SK-N-SH (cell line): ENCODE results near the gene INTU. TPM values are rescaled to one million over a fixed set of nuclear protein-coding genes. Genes with fewer than 3 reads are reported as not detected.

Experiments
- CTCF ChIA-PET: fragments of 300-600, 350-600 bp; formaldehyde crosslinking; extraction: SDS; loops from one replicate; lab custom pipeline; 2021; lab: Yijun Ruan, JAX
- POLR2A ChIA-PET: fragments of 350-600 bp; sonication (Branson Sonifier 250); formaldehyde crosslinking; extraction: SDS; loops from one replicate; lab custom pipeline; 2020; ENCODE audit warnings: antibody characterized with exemption, inconsistent platforms; lab: Yijun Ruan, JAX
- DNase-seq: peaks from one replicate; pipeline ENCODE4 v3.0.0; 2012
- H2AFZ ChIP-seq: fragments of 200-600 bp; sonication (generic); 2 replicates; pipeline ENCODE4 v1.8.1; 2016; ENCODE audit warnings: antibody characterized with exemption, mild to moderate bottlenecking, low read depth
- H3F3A ChIP-seq: fragments of 200-600 bp; sonication (generic); replicated peaks from 2 replicates; pipeline ENCODE3; 2016; ENCODE audit warnings: antibody characterized with exemption, mild to moderate bottlenecking; ENCODE audit not compliant: insufficient read depth
- H3K27ac ChIP-seq, 2 experiments: fragments of 200-500 bp in 1 of 2; fragments of 200-600 bp in 1 of 2; sonication (Bioruptor generic) in 1 of 2; sonication (generic), shearing (Covaris generic) in 1 of 2; 2 replicates each; pipeline versions ENCODE4 v1.5.1 to v1.6.1; 2014 to 2016; ENCODE audit warnings: low read depth in 2 of 2, inconsistent platforms in 1 of 2, low read length in 1 of 2, mild to moderate bottlenecking in 1 of 2, mixed read lengths in 1 of 2
- H3K27me3 ChIP-seq: fragments of 200-600 bp; sonication (generic), shearing (Covaris generic); 2 replicates; pipeline ENCODE4 v1.6.1; 2016; ENCODE audit warnings: mixed run types; ENCODE audit not compliant: insufficient read depth
- H3K36me3 ChIP-seq, 2 experiments: fragments of 200-500 bp in 1 of 2; fragments of 200-600 bp in 1 of 2; sonication (Bioruptor generic) in 1 of 2; sonication (generic) in 1 of 2; replicated peaks in 1 of 2; 2 replicates each; pipeline versions ENCODE3 to v1.5.1; 2014 to 2016; ENCODE audit warnings: low read length in 1 of 2, mild to moderate bottlenecking in 1 of 2; ENCODE audit not compliant: insufficient read depth in 2 of 2, control insufficient read depth in 1 of 2
- H3K4me1 ChIP-seq, 2 experiments: fragments of 200-500 bp in 1 of 2; fragments of 200-600 bp in 1 of 2; sonication (Bioruptor generic) in 1 of 2; sonication (generic), shearing (Covaris generic) in 1 of 2; 2 replicates each; pipeline versions ENCODE4 v1.5.1 to v1.6.1; 2014 to 2016; ENCODE audit warnings: low read depth in 1 of 2, low read length in 1 of 2, mixed run types in 1 of 2; ENCODE audit not compliant: insufficient read depth in 2 of 2, control insufficient read depth in 1 of 2
- H3K4me2 ChIP-seq: fragments of 200-600 bp; sonication (generic), shearing (Covaris generic); 2 replicates; pipeline ENCODE4 v1.6.1; 2017; ENCODE audit warnings: mixed run types
- H3K4me3 ChIP-seq, 2 experiments: fragments of 200-500 bp in 1 of 2; fragments of 200-600 bp in 1 of 2; sonication (Bioruptor generic) in 1 of 2; sonication (generic), shearing (Covaris generic) in 1 of 2; 2 replicates each; pipeline versions ENCODE4 v1.5.1 to v1.8.1; 2014 to 2016; ENCODE audit warnings: low read depth in 2 of 2, inconsistent platforms in 1 of 2, low read length in 1 of 2, mild to moderate bottlenecking in 1 of 2, mixed read lengths in 1 of 2, moderate library complexity in 1 of 2
- H3K79me2 ChIP-seq: fragments of 200-600 bp; sonication (generic); 2 replicates; pipeline ENCODE4 v1.8.1; 2017; ENCODE audit warnings: mild to moderate bottlenecking; ENCODE audit not compliant: insufficient read depth
- H3K9ac ChIP-seq: fragments of 200-600 bp; sonication (generic); 2 replicates; pipeline ENCODE4 v1.6.1; 2017; ENCODE audit warnings: mixed run types
- H3K9me2 ChIP-seq: fragments of 200-600 bp; sonication (generic); 2 replicates; pipeline ENCODE4 v1.6.1; 2017; ENCODE audit warnings: mixed run types
- H3K9me3 ChIP-seq: fragments of 200-600 bp; sonication (generic); 2 replicates; pipeline ENCODE4 v1.6.1; 2017; ENCODE audit warnings: mixed run types, mild to moderate bottlenecking, moderate library complexity
- H4K20me1 ChIP-seq: fragments of 200-600 bp; sonication (generic); 2 replicates; pipeline ENCODE4 v1.6.1; 2017; ENCODE audit warnings: mild to moderate bottlenecking, mixed run types; ENCODE audit not compliant: insufficient read depth
- ELF1 ChIP-seq: IDR thresholded peaks from 2 replicates; pipeline ENCODE4 v1.4.0; 2012
- EP300 ChIP-seq, 2 experiments: IDR thresholded peaks; 2 replicates each; pipeline versions ENCODE4 v1.4.0 to v1.6.1; 2012; ENCODE audit warnings: borderline replicate concordance in 1 of 2, low read depth in 1 of 2, low read length in 1 of 2
- EZH2phosphoT487 ChIP-seq: fragments of 200-600 bp; sonication (generic); IDR thresholded peaks from 2 replicates; pipeline ENCODE4 v1.6.1; 2017; ENCODE audit warnings: low read depth, mixed run types, mild to moderate bottlenecking, antibody characterized with exemption, moderate library complexity, borderline replicate concordance
- FOXM1 ChIP-seq: IDR thresholded peaks from 2 replicates; pipeline ENCODE4 v1.4.0; 2012; ENCODE audit warnings: low read depth, mild to moderate bottlenecking
- GABPA ChIP-seq: IDR thresholded peaks from 2 replicates; pipeline ENCODE4 v1.4.0; 2012; ENCODE audit warnings: low read depth, mild to moderate bottlenecking
- MXI1 ChIP-seq: IDR thresholded peaks from 2 replicates; pipeline ENCODE4 v1.6.1; 2012; ENCODE audit warnings: mild to moderate bottlenecking, low read depth, low read length, improper control_type of control experiment
- NFIC ChIP-seq: IDR thresholded peaks from 2 replicates; pipeline ENCODE4 v1.4.0; 2012; ENCODE audit warnings: borderline replicate concordance
- NRF1 ChIP-seq: IDR thresholded peaks from 2 replicates; pipeline ENCODE4 v1.6.1; 2012; ENCODE audit warnings: low read depth, mild to moderate bottlenecking, low read length
- PBX3 ChIP-seq: IDR thresholded peaks from 2 replicates; pipeline ENCODE4; 2012
- RAD21 ChIP-seq: IDR thresholded peaks from 2 replicates; pipeline ENCODE4 v1.6.1; 2012; ENCODE audit warnings: mild to moderate bottlenecking, low read length
- RCOR1 ChIP-seq: fragments of 150-350 bp; IDR thresholded peaks from 2 replicates; pipeline ENCODE4 v1.6.1; 2017; ENCODE audit warnings: antibody characterized with exemption, low read length
- RFX5 ChIP-seq: IDR thresholded peaks from 2 replicates; pipeline ENCODE4 v1.6.1; 2012; ENCODE audit warnings: mild to moderate bottlenecking, improper control_type of control experiment, low read length
- RXRA ChIP-seq: IDR thresholded peaks from 2 replicates; pipeline ENCODE4 v1.4.0; 2012; ENCODE audit warnings: low read depth, mild to moderate bottlenecking, borderline replicate concordance
- TAF1 ChIP-seq: IDR thresholded peaks from 2 replicates; pipeline ENCODE4 v1.6.1; 2012; ENCODE audit warnings: low read depth, mild to moderate bottlenecking, low read length, moderate library complexity, borderline replicate concordance
- TCF12 ChIP-seq: IDR thresholded peaks from 2 replicates; pipeline ENCODE4 v1.4.0; 2012
- TEAD4 ChIP-seq: IDR thresholded peaks from 2 replicates; pipeline ENCODE4 v1.4.0; 2012; ENCODE audit warnings: mild to moderate bottlenecking, borderline replicate concordance; ENCODE audit not compliant: insufficient read depth
- USF2 ChIP-seq: fragments of 150-350 bp; IDR thresholded peaks from 2 replicates; pipeline ENCODE4 v1.6.1; 2017; ENCODE audit warnings: antibody characterized with exemption, low read length, low read depth, borderline replicate concordance
- WGBS: methylation state at CpG from one replicate; pipeline ENCODE4 v1.1.6; 2017; ENCODE audit warnings: low lambda C conversion rate; 5-methylcytosine and 5-hydroxymethylcytosine counted together
- polyA plus RNA-seq, 3 experiments: library from polyadenylated mRNA; depleted of rRNA; stranded (reverse); fragments of >200 nt; gene quantifications; 2 replicates each; pipeline ENCODE4 v1.2.3, GENCODE V29; 2012
- TF ChIP-seq, protein P1 (sequence below): IDR thresholded peaks from 2 replicates; pipeline ENCODE4 v1.4.0; 2012; ENCODE audit warnings: low read depth
- TF ChIP-seq, protein P2 (sequence below): IDR thresholded peaks from 2 replicates; pipeline ENCODE4 v1.6.1; 2012; ENCODE audit warnings: mild to moderate bottlenecking, low read depth, low read length, moderate library complexity
- TF ChIP-seq, protein P3 (sequence below): fragments of 150-350 bp; IDR thresholded peaks from 2 replicates; pipeline ENCODE4 v1.6.1; 2016; ENCODE audit warnings: mild to moderate bottlenecking, low read depth, low read length

INTU gene
- polyA plus RNA-seq, 1 of the 3 experiments (the other 2 are of a cell fraction): 3.3 TPM

GRCh38 chr4:127606823-127607222 is 25.9 kb upstream of the INTU start:
- H3K9me3 ChIP-seq: no peaks in the 10 kb centered on the region
- H3F3A ChIP-seq: no peaks in the 10 kb centered on the region
- no peak overlapping the region for H3K27ac ChIP-seq
- no peaks in the 10 kb centered on the region for H3K36me3 ChIP-seq
- CTCF ChIA-PET: interaction anchor here (0.7 to 6.4 kb wide), 11 partner anchors 14 to 142 kb away, joined by 3 to 104 read pairs (median 4); no protein-coding TSS in a partner anchor
- H3K4me2 ChIP-seq: no peak overlapping the region
- H3K27me3 ChIP-seq: no peaks in the 10 kb centered on the region; the same call in 1 of the 2 replicates
- H3K9ac ChIP-seq: no peak overlapping the region
- no peaks in the 10 kb centered on the region for H4K20me1 ChIP-seq
- TF ChIP-seq USF2: no peak
- no peak for TF ChIP-seq MXI1
- no peak for TF ChIP-seq FOXM1
- no peak for TF ChIP-seq TCF12
- TF ChIP-seq, protein P1, sequence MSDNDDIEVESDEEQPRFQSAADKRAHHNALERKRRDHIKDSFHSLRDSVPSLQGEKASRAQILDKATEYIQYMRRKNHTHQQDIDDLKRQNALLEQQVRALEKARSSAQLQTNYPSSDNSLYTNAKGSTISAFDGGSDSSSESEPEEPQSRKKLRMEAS: no peak
- no peak for TF ChIP-seq RCOR1
- no peak for TF ChIP-seq EP300 (IDR thresholded peaks at IDR 0.05; ENCODE audit: borderline replicate concordance in 1 of 2, low read depth in 1 of 2, low read length in 1 of 2)
- TF ChIP-seq, protein P2, sequence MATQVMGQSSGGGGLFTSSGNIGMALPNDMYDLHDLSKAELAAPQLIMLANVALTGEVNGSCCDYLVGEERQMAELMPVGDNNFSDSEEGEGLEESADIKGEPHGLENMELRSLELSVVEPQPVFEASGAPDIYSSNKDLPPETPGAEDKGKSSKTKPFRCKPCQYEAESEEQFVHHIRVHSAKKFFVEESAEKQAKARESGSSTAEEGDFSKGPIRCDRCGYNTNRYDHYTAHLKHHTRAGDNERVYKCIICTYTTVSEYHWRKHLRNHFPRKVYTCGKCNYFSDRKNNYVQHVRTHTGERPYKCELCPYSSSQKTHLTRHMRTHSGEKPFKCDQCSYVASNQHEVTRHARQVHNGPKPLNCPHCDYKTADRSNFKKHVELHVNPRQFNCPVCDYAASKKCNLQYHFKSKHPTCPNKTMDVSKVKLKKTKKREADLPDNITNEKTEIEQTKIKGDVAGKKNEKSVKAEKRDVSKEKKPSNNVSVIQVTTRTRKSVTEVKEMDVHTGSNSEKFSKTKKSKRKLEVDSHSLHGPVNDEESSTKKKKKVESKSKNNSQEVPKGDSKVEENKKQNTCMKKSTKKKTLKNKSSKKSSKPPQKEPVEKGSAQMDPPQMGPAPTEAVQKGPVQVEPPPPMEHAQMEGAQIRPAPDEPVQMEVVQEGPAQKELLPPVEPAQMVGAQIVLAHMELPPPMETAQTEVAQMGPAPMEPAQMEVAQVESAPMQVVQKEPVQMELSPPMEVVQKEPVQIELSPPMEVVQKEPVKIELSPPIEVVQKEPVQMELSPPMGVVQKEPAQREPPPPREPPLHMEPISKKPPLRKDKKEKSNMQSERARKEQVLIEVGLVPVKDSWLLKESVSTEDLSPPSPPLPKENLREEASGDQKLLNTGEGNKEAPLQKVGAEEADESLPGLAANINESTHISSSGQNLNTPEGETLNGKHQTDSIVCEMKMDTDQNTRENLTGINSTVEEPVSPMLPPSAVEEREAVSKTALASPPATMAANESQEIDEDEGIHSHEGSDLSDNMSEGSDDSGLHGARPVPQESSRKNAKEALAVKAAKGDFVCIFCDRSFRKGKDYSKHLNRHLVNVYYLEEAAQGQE: no peak
- TF ChIP-seq NRF1: no peak
- no peak for TF ChIP-seq RXRA
- no peak for TF ChIP-seq EZH2phosphoT487
- H3K4me3 ChIP-seq: no peak overlapping the region
- POLR2A ChIA-PET: no interaction called here
- H3K9me2 ChIP-seq: no peaks in the 10 kb centered on the region
- H3K79me2 ChIP-seq: no peaks in the 10 kb centered on the region
- H3K4me1 ChIP-seq: peaks cover 0 to 2% of the 10 kb centered on the region in 2 experiments; a peak in 1 of 4 replicates
- DNase-seq: no peak
- H2AFZ ChIP-seq: no peak overlapping the region

DNA sequence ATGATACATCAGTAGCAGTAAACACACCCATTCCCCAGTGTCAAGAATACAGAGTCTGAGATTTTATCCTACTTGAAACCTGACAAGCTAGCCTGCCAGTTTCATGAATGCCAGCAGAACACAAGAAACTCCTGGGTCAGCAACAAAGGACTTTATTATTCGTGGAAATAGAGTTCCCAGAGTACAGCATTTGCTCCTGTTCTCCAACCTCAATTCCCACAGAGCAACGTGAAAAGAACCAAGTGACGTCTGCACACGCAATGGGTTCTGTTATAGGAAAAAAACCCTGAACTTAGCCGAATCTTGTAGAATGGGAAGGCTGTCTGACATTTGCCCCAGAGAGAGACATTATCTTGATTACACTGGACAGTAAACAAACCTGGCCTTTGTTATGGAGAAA is 23.3 kb upstream of the INTU start:
- H3K9me3 ChIP-seq: no peaks in the 10 kb centered on the region
- H3K9me2 ChIP-seq: no peaks in the 10 kb centered on the region
- ChIA-PET CTCF (interaction anchor here (6.4 kb wide), 1 partner anchor 123 kb away, joined by 104 read pairs; no protein-coding TSS in a partner anchor), POLR2A (no interaction called here)
- WGBS: 41% methylated on average over 5 of the region's 5 CpGs
- H3K27me3 ChIP-seq: peaks cover 5% of the 10 kb centered on the region; the same call in 1 of the 2 replicates
- H3K9ac ChIP-seq: no peak overlapping the region
- no peaks in the 10 kb centered on the region for H3F3A ChIP-seq
- no peak overlapping the region for H3K4me3 ChIP-seq
- H3K4me2 ChIP-seq: no peak overlapping the region
- no peaks in the 10 kb centered on the region for H4K20me1 ChIP-seq
- no peaks in the 10 kb centered on the region for H3K79me2 ChIP-seq
- no peaks in the 10 kb centered on the region for H3K36me3 ChIP-seq
- peaks cover 0 to 2% of the 10 kb centered on the region in 2 experiments; a peak in 1 of 4 replicates for H3K4me1 ChIP-seq
- no peak for DNase-seq
- no peak overlapping the region for H3K27ac ChIP-seq
- no peak overlapping the region for H2AFZ ChIP-seq
- TF ChIP-seq TAF1: no peak
- TF ChIP-seq, protein P3, sequence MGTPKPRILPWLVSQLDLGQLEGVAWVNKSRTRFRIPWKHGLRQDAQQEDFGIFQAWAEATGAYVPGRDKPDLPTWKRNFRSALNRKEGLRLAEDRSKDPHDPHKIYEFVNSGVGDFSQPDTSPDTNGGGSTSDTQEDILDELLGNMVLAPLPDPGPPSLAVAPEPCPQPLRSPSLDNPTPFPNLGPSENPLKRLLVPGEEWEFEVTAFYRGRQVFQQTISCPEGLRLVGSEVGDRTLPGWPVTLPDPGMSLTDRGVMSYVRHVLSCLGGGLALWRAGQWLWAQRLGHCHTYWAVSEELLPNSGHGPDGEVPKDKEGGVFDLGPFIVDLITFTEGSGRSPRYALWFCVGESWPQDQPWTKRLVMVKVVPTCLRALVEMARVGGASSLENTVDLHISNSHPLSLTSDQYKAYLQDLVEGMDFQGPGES: no peak
- TF ChIP-seq RAD21: no peak
- no peak for TF ChIP-seq EZH2phosphoT487
- TF ChIP-seq NRF1: no peak
- TF ChIP-seq RCOR1: no peak
- no peak for TF ChIP-seq NFIC
- no peak for TF ChIP-seq EP300 (IDR thresholded peaks at IDR 0.05; ENCODE audit: borderline replicate concordance in 1 of 2, low read depth in 1 of 2, low read length in 1 of 2)
- no peak for TF ChIP-seq PBX3
- TF ChIP-seq GABPA: no peak
- TF ChIP-seq ELF1: no peak
- no peak for TF ChIP-seq TEAD4
- TF ChIP-seq RFX5: no peak
